GM12865 (cell line): ENCODE measurements around the gene DFFA.

ENCODE experiments used
- DNase-seq: peaks from one replicate; pipeline ENCODE4 v3.0.0; 2010; ENCODE audit warnings: low read depth
- H3K4me3 ChIP-seq: 2 replicates; pipeline ENCODE4 v1.5.1; 2011; ENCODE audit warnings: mild to moderate bottlenecking, low read depth, low read length, control low read depth
- CTCF ChIP-seq: IDR thresholded peaks from 2 replicates; pipeline ENCODE4 v1.5.1; 2011; ENCODE audit warnings: low read length, control low read depth, low read depth, inconsistent platforms; ENCODE audit not compliant: insufficient read depth; ENCODE audit errors: missing control alignments

DFFA gene

GRCh38 chr1:10440305-10440704 is 32.0 kb downstream of the DFFA start:
- no peak overlapping the region for H3K4me3 ChIP-seq
- TF ChIP-seq CTCF, result no peak
- no peak for DNase-seq

- no peak for DNase-seq
- H3K4me3 ChIP-seq, result no peak overlapping the region
- no peak for TF ChIP-seq CTCF
Measured at GRCh38 chr1:10438677-10439163, 33.6 kb downstream of the DFFA start.

GRCh38 chr1:10437052-10437451 is 35.3 kb downstream of the DFFA start:
- H3K4me3 ChIP-seq, result no peak overlapping the region
- no peak for TF ChIP-seq CTCF
- no peak for DNase-seq

GRCh38 chr1:10434590-10434989 is 37.7 kb downstream of the DFFA start:
- DNase-seq, result no peak
- no peak for TF ChIP-seq CTCF
- no peak overlapping the region for H3K4me3 ChIP-seq

GRCh38 chr1:10433790-10434189 is 38.5 kb downstream of the DFFA start:
- H3K4me3 ChIP-seq, result no peak overlapping the region
- DNase-seq, result peak; percentile 25
- TF ChIP-seq CTCF, result no peak

- no peak overlapping the region for H3K4me3 ChIP-seq
- TF ChIP-seq CTCF, result no peak
- no peak for DNase-seq
Measured at GRCh38 chr1:10432910-10433700, 39.2 kb downstream of the DFFA start.
